ENCODE measurements around the gene GJA4.
"Not testable (repeated sequence)": the region's sequence is repeated elsewhere in the genome, so short reads cannot be mapped to it uniquely, and the experiment has no call there.

Gene GJA4

DNA sequence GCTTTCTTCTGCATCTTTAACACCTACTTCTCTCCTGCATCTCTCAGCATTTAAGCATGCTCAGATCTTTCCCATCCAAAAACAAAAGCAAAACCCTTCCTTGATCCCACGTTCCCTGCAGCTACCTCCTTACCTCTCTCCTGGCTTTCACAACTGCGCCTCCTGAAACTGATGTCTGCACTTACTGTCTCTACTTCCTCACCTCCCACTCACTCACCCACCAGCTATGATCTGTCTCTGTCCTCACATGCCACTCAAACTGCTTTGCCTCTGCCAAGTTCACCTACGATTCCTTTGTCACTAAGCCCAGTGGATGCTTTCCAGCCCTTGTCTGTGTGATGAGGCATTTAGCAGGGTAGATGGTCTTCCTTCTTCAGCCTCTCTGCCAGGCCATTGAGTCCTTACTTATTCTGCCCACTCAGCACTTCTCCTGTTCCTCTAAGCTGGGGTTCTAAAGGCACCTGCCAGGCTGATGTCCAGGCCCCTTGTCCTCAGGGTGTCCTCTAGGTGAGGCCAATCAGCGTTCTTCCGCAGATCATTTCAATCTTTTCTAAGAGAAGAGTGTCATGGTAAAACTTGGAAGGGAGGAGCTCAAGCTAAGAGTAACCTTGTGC, 21.8 kb upstream of the GJA4 start:
- DNase-seq: no peak

DNA sequence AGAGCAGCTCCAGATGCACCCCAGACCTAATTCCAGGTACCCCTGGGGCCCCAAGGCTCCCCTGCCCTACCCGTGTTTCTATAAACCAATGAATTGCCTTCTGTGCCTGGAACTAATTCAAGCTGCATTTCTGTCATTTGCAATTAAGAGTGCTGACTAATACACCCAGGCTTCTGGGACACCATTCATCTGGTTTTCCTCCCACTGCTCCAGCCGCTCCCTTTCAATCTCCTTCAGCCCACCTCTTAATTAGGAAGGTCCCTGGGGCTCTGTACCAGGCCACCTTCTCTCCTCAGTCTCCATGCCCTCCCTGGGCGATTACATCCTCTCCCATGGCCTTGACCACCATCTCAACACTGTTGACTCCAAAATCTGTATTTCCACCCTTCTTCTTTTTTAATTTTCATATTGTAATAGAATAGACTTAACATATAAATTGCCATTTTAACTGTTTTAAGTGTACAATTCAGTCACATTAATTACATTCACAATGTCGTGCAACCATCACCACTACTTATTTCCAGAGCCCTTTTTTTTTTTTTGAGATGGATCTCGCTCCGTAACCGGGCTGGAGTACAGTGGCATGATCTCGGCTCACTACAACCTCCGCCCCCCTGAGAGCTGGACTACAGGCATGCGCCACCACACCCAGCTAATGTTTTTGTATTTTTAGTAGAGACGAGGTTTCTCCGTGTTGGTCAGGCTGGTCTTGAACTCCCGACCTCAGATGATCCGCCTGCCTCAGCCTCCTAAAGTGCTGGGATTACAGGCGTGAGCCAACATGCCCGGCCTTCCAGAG, 21.0 kb upstream of the GJA4 start:
- no peak for DNase-seq

DNA sequence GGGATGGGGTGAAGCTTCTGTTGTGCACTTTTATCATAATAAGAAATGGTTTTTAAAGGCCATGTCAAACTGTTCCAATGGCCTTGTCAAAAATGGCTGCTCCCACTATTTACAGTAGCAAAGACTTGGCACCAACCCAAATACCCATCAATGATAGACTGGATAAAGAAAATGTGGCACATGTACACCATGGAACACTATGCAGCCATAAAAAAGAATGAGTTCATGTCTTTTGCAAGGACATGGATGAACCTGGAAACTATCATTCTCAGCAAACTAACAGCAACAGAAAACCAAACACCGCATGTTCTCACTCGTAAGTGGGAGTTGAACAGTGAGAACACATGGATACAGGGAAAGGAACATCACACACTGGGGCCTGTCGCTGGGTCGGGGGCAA, 19.7 kb upstream of the GJA4 start:
- not testable (repeated sequence) for DNase-seq

DNA sequence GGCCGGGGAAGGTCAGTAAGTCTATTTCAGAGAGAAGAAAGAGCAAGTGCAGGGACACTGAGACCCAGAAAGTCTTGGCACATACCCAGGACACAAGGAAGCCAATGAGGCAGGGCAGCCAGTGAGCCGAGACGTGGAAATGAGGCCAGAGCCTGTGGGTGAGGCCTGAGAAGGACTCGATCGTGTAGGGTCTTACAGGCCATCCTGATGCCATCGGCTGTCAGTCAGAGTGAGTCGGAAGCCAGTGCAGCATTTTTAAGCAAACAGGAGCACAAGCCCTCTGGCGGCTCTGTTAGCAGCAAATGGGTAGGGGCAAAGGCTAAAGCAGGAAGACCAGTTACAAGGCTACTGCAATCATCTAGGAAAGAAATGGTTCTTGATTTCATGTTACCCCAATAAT, 17.8 kb upstream of the GJA4 start:
- DNase-seq: no peak

DNA sequence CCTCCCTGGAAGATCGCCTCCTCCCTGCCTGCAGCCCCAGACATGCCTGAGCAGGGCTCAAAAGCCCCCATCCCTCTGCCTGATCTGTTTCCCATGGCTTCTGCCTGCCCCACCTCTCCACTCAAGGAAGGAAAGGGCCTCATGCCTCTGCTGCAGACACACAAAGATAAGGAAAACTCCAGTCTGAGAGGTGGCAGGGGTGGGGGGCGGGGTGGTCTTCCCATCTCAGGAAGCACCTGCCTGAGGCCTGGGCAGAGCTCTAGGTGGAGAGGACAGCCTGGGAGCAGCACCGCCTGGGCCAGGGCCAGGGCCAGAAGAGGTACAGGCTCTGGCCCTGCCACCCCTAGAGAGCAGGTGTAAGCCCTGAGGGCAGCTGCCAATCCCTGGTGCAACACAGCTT, 15.9 kb upstream of the GJA4 start:
- DNase-seq: no peak

DNA sequence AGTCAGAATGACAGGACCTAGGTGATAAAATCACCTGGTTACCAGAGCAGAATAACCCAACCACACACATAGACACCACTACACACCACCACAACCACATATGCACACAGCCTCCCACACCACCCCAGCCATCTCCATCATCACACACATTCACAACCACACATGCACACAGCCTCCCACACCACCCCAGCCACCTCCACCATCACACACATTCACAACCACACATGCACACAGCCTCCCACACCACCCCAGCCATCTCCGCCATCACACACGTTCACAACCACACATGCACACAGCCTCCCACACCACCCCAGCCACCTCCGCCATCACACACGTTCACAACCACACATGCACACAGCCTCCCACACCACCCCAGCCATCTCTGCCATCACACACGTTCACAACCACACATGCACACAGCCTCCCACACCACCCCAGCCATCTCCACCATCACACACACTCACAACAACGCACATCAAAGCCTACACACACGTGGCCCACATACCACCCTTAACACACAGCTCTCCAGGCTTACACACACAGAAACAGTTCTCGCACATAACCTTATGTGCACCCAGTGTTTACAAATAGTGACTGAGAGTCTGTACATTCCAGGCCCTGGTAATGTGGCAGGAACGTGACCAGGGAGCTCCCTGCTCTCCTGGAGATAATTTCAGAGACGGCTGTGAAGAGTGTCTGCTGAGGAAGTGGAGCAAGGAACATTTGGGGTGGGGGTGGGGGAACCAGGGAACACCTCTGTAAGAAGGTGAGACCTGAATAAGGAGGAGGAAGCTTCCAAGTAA, 15.1 kb upstream of the GJA4 start:
- no peak for DNase-seq

DNA sequence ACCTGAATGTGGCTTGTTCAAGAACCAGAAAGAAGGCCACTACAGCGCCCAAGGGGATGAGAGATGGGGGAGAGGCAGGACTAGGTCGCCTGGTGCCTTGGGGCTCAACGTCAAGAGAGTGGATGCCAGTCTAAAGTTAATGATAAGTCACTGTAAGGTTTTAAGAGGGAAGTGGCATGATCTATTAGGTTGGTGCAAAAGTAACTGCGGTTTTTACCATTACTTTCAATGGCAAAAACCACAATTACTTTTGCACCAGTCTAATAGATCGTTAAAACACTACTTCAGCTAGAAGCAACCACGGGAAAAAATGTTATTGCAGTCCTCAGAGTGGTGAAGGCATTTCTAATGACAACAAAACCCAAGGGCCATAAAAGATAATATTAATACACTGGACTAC, 14.4 kb upstream of the GJA4 start:
- DNase-seq: no peak

DNA sequence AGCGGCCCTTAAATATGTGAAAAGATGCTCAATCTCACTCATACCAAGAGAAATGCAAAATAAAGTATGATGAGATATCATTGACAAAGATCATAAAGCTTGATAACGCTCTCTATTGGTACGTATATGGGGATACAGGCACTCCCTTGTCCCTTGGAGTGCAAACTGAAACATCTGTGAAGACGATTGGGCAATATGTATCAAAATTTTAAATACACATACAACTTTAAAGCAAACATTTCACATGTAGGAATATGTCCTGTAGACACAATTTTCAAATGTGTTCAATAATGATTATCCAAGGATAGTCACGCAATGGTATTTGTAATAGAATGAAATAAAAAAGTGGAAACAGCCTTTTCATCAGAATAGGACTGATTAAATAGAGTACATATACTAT, 13.8 kb upstream of the GJA4 start:
- DNase-seq: no peak

DNA sequence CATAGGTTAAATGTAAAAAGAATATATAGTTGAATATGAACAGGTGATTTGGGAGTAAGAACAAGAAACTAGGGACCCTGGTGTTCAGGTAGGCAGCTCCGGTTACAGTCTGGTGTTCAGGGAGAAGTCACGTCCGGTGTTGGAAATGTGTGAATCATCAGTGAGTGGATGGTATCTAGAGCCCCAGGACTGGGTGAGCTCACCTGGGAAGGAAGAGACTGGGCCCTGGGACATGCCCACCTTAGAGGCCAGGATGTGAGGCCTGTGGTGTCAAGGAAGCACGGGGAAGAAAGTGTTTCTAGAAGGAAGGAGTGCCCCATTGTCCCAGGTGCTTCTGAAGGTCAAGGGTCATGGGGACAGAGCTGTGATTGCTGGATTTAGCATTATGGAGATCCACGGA, 13.3 kb upstream of the GJA4 start:
- DNase-seq: no peak

DNA sequence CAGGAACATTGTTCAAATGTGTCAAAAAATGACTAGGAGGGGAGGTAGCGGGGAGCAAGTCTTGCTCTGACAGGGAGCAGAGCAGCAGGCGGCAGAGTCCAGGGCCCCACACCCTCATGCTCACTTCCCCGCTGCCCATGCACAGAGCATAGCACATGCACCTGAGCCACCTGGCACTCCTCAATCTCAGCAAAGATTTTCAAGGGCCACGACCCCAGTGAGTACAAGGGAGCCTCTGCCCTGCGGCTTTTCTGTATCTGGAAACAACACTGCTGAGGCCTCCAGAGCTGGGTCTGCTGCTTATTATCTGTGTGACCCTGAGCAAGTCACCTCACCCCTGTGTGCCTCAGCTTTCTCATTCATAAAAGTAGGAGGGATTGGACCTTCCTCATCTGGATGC, 12.8 kb upstream of the GJA4 start:
- DNase-seq: no peak

DNA sequence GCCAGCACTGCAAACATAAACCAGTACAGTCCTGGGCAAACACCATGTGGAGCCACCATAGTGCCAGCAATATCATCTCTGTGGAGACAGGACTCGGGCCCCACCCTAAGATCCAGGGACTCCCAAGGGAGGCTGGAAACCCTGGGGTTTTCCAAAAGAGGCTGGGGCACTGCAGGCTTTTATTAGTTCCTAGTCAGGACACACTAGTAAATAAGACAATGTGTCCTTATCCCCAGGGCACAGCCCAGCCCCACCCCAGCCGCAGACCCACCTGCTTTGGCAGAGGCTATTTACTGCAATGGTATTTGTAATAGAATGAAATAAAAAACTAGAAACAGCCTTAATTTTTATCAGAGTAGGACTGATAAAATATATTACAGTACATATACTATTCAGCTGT, 12.3 kb upstream of the GJA4 start:
- DNase-seq: no peak

DNA sequence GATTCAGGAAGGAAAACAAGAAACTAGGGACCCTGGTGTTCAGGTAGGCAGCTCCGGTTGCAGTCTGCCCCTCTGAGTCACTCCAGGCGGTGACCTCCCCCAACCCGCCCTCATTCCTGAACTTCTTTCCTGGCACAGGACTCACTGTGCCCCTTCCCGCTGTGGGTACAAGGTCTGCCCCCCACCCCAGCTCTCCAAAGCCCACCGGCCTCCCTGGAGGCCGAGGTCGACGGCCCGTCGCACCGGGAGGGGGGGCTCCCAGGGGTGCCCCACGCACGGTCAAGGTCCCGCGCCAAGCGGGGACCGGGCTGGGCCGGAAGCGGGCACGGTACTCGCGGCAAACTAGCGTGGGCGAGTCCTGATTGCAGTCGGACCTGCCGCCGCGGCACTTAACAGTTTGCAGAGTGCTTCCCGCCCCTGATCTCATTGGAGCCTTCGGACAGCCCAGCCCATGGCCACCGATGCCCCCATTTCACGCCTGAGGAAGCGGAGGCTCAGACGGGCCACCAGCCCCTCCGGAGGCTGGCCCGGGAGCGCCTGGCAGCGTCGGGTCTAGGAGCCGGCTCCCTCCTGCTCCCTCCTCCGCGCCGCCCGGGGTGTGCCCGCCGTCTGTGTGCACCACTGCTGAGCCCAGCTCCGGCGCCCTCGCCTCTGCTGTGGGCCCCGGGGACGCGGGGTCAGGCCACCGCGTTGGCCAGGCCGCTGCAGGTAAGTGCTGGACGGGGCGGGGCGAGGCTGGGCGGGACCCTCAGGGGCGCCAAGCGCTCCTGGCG, 11.5 kb upstream of the GJA4 start, which contains the start of gene GJB3:
Gene GJB3 (plus strand): TSS at position 144 of the 773 bp plus-strand sequence. CDS start 3,549 bp downstream, outside the sequence.
- no peak for DNase-seq

DNA sequence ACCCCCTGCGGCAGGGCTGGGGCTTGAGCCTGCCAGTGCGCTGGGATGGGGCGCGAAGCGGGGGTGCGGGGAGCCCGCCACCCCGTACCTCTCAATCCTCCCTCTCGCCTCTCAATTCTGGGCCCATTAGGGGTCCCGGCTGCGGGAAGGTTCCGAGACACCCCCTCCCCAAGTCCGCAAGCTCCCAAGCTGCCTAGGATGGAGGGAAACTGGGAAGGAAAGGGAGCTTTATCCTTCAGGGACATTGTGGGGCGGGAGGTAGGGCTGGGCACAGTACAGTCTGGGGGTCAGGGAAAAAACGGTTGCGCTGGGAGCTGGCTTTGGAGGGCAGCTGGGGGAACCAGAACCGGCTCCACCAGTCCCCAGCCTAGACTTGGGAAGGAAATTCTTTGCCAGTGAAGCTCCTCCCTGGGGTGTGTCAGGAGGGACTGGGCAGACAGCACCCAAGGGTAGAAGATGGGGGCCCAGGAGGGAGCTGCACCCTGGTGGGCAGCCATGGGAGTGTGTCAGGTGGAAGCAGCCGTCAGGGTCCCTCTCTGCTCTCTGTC, 10.9 kb upstream of the GJA4 start:
- DNase-seq: no peak

DNA sequence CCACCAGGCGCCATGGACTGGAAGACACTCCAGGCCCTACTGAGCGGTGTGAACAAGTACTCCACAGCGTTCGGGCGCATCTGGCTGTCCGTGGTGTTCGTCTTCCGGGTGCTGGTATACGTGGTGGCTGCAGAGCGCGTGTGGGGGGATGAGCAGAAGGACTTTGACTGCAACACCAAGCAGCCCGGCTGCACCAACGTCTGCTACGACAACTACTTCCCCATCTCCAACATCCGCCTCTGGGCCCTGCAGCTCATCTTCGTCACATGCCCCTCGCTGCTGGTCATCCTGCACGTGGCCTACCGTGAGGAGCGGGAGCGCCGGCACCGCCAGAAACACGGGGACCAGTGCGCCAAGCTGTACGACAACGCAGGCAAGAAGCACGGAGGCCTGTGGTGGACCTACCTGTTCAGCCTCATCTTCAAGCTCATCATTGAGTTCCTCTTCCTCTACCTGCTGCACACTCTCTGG, 8.0 kb upstream of the GJA4 start:
- DNase-seq: no peak

DNA sequence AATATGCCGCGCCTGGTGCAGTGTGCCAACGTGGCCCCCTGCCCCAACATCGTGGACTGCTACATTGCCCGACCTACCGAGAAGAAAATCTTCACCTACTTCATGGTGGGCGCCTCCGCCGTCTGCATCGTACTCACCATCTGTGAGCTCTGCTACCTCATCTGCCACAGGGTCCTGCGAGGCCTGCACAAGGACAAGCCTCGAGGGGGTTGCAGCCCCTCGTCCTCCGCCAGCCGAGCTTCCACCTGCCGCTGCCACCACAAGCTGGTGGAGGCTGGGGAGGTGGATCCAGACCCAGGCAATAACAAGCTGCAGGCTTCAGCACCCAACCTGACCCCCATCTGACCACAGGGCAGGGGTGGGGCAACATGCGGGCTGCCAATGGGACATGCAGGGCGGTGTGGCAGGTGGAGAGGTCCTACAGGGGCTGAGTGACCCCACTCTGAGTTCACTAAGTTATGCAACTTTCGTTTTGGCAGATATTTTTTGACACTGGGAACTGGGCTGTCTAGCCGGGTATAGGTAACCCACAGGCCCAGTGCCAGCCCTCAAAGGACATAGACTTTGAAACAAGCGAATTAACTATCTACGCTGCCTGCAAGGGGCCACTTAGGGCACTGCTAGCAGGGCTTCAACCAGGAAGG, 7.4 kb upstream of the GJA4 start:
- no peak for DNase-seq

DNA sequence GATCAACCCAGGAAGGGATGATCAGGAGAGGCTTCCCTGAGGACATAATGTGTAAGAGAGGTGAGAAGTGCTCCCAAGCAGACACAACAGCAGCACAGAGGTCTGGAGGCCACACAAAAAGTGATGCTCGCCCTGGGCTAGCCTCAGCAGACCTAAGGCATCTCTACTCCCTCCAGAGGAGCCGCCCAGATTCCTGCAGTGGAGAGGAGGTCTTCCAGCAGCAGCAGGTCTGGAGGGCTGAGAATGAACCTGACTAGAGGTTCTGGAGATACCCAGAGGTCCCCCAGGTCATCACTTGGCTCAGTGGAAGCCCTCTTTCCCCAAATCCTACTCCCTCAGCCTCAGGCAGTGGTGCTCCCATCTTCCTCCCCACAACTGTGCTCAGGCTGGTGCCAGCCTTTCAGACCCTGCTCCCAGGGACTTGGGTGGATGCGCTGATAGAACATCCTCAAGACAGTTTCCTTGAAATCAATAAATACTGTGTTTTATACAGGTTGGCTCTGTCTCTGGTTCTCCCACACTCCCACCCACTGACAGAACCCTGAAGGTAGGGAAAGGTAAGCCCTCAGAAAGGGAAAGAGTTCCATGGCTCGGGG, 6.8 kb upstream of the GJA4 start:
- no peak for DNase-seq

DNA sequence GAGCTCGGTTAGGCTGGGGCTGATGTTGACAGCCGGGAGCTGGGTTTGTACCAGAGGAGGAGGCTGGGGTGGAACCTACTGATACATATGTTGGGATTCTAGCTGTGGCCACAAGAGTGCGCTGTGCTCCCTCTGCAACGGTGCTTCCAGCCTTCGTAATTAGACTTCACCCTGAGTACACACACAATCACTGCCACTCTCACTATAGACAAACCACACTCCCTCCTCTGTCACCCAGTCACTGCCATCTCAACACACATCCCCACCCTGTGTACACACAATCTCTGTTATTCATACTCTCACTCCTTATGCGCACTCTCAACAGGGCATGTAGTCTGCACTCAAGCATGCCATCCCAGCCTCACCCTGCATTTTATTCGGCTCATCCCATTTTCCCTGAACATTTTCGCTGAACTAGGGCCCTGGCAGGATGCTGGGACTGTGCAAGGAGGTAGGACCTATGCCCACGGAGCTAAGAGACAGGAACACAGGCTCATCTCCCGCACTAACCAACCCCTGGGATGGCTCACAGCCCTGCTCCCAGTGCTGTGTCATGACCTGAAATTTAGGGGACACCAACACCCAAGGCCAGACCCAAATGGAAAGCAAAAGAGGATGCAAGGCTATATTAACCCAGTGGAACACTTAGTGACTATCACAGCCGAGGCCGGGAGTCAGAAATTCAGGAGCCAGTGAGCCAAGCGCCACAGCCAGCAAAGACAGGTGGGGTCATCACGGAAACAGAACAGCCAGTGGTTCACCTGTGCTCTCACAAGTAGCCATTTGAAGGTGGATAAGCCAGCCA, 6.1 kb upstream of the GJA4 start:
- DNase-seq: peak; percentile 23

DNA sequence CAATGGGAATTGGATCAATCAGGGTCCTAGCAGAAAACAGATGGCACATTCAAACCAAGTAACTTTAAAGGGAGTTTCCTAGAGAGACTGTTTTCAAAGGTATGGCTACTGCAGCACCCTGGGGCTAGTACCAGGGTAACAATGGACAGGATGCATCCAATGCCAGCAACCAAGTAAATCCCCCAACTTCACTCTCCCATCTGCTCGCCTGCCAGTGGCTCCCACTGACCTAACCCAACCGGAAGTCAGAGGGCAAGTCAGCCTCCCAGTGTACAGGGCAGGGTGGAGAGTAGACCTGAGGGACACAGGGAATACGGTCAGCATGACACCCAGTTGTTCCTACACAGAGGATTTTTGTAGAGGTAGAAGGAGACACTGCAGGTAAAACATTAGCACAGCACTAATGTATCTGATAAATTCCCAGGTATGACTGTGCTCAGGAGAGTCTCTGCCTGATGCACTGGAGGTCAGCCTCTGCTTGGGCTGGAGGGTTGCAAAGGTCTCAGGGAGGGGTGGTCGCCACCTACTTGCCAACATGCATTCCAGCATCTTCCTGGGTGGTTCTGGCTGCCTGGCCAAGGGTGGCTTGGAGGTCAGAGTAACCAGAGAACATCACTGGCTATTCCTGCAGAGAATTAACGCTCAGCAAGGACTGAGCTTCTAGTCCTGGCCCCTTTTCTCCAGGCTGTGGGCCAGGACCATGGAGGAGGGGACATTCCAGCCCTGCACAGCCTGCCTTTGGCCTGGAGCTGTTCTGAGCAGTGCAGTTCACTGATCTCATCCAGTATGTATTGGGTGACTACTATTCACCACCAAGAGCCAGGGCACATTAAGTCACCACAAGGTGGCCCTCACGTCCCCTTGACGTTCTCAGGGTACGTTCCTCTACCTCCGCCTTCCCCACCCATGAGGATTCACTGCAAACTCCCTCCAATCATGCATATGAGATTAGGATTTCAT, 5.1 kb upstream of the GJA4 start:
- no peak for DNase-seq

DNA sequence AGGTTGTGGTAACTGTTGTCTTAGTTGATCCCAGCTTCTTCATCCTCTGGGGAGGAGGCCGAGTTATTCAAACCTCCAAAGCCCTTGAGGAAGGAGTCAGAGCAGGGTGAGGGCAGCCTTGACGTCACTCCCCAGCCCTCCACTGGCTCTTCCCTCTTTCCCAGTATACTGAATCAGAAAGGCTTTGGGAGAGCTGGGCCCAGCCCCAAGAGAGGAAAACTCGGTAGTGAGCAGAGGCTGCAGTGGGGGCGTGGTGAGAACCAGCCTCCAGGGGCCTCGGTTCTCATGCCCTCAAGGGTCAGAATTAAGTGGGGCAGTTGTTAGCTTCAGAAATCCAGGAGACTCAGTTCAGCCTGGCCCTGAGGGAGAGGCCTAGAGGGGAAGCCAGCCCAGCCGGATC, 1.8 kb upstream of the GJA4 start:
- DNase-seq: no peak

DNA sequence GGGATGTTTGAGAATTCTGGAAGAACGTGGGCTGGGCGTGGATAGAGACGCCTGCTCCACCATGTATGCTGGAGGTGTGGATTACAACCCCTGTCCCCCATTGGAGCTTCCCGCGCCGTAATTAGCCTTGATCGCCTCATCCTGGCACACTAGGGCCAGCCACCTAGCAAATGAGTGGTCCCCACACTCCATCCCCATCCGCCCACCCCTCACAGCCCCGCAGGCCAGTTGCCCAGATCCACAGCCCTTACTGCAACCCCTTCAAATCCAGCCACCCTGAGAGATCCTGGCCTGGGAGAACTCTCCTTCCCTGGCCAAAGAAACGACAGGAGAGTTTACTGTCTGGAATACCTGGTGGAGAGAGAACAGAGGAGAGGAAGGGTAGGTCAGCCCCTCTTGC, 375 bp upstream of the GJA4 start:
- no peak for DNase-seq
